ENCODE results near the gene GUCY1B1.

GRCh38 chr4:155768370-155768769 is 9.5 kb downstream of the GUCY1B1 start:
- TF ChIP-seq GATA2 (IDR thresholded peaks at IDR 0.05; ENCODE audit: low read depth, low read length) (no peak), GATA3 (IDR thresholded peaks at IDR 0.05; ENCODE audit: low read depth, low read length) (no peak)
